Activated CD8-positive, alpha-beta memory T cell treated with anti-CD3 and anti-CD28 coated beads, Interleukin-2, amount 50 U/mL, for 1 hour (primary cell): ENCODE results near the gene IL22RA2.

Source experiments
- DNase-seq: peaks from one replicate; pipeline ENCODE4 v3.0.0-alpha.2; 2020; ENCODE audit errors: extremely low read depth

The IL22RA2 gene

GRCh38 chr6:137197684-137198645 lies 24.5 kb upstream of the IL22RA2 start:
- no peak for DNase-seq

GRCh38 chr6:137193256-137194070 lies 20.0 kb upstream of the IL22RA2 start:
- DNase-seq, result no peak

GRCh38 chr6:137192821-137193220 lies 19.4 kb upstream of the IL22RA2 start:
- no peak for DNase-seq

GRCh38 chr6:137191670-137192069 lies 18.2 kb upstream of the IL22RA2 start:
- DNase-seq, result no peak

GRCh38 chr6:137191236-137191635 lies 17.8 kb upstream of the IL22RA2 start:
- no peak for DNase-seq

- no peak for DNase-seq
Observed at GRCh38 chr6:137190583-137191094, 17.2 kb upstream of the IL22RA2 start.

- DNase-seq, result no peak
Observed at GRCh38 chr6:137188855-137189254, 15.4 kb upstream of the IL22RA2 start.

GRCh38 chr6:137185290-137185689 lies 11.8 kb upstream of the IL22RA2 start:
- DNase-seq, result no peak

GRCh38 chr6:137182654-137183073 lies 9.2 kb upstream of the IL22RA2 start:
- no peak for DNase-seq

GRCh38 chr6:137181891-137182653 lies 8.6 kb upstream of the IL22RA2 start:
- DNase-seq, result no peak

- DNase-seq, result no peak
Observed at GRCh38 chr6:137177611-137178010, 4.2 kb upstream of the IL22RA2 start.

GRCh38 chr6:137176729-137177128 lies 3.3 kb upstream of the IL22RA2 start:
- DNase-seq, result no peak

- DNase-seq, result no peak
Observed at GRCh38 chr6:137175868-137176245, 2.4 kb upstream of the IL22RA2 start.

GRCh38 chr6:137175157-137175867 lies 1.9 kb upstream of the IL22RA2 start:
- DNase-seq, result no peak

- DNase-seq, result no peak
Observed at GRCh38 chr6:137172734-137173431, 561 bp downstream of the IL22RA2 start.

GRCh38 chr6:137171824-137172733 lies 1.4 kb downstream of the IL22RA2 start:
- no peak for DNase-seq

GRCh38 chr6:137171053-137171374 lies 2.4 kb downstream of the IL22RA2 start:
- DNase-seq, result no peak

GRCh38 chr6:137170266-137171052 lies 3.0 kb downstream of the IL22RA2 start:
- DNase-seq, result no peak
